Measurements from ENCODE around the gene TLR3.
"Not testable (repeated sequence)": the region's sequence is repeated elsewhere in the genome, so short reads cannot be mapped to it uniquely, and the experiment has no call there.

TLR3 gene

GRCh38 chr4:186032259-186032658, 36.7 kb upstream of the TLR3 start:
- peak; percentile 25 for TF ChIP-seq CTCF (IDR thresholded peaks at IDR 0.05; ENCODE audit: insufficient read depth, low read depth, low read length, missing control alignments)
- peak; percentile 24 for DNase-seq (ENCODE audit: low read depth)
- no peak overlapping the region for H3K4me3 ChIP-seq (ENCODE audit: low read length)

GRCh38 chr4:186033027-186033426, 35.9 kb upstream of the TLR3 start:
- TF ChIP-seq CTCF (IDR thresholded peaks at IDR 0.05; ENCODE audit: insufficient read depth, low read depth, low read length, missing control alignments) = no peak
- no peak overlapping the region for H3K4me3 ChIP-seq (ENCODE audit: low read length)
- DNase-seq (ENCODE audit: low read depth) = no peak

GRCh38 chr4:186034613-186035012, 34.3 kb upstream of the TLR3 start:
- DNase-seq (ENCODE audit: low read depth) = not testable (repeated sequence)

GRCh38 chr4:186036976-186037581, 31.9 kb upstream of the TLR3 start:
- no peak for DNase-seq (ENCODE audit: low read depth)
- no peak for TF ChIP-seq CTCF (IDR thresholded peaks at IDR 0.05; ENCODE audit: insufficient read depth, low read depth, low read length, missing control alignments)
- no peak overlapping the region for H3K4me3 ChIP-seq (ENCODE audit: low read length)

More at GRCh38 chr4:186034613-186035012, 34.3 kb upstream of the TLR3 start:
- not testable (repeated sequence) for H3K4me3 ChIP-seq (ENCODE audit: low read length)

GRCh38 chr4:186037692-186038658, 31.0 kb upstream of the TLR3 start:
- H3K4me3 ChIP-seq (ENCODE audit: low read length) = no peak overlapping the region
- TF ChIP-seq CTCF (IDR thresholded peaks at IDR 0.05; ENCODE audit: insufficient read depth, low read depth, low read length, missing control alignments) = peak; percentile 76
- DNase-seq (ENCODE audit: low read depth) = peak; percentile 87

- TF ChIP-seq CTCF (IDR thresholded peaks at IDR 0.05; ENCODE audit: insufficient read depth, low read depth, low read length, missing control alignments) = no peak
- peak; percentile 22 for DNase-seq (ENCODE audit: low read depth)
- no peak overlapping the region for H3K4me3 ChIP-seq (ENCODE audit: low read length)
These were observed 29.3 kb upstream of the TLR3 start for GRCh38 chr4:186039697-186040096.

- no peak for TF ChIP-seq CTCF (IDR thresholded peaks at IDR 0.05; ENCODE audit: insufficient read depth, low read depth, low read length, missing control alignments)
- no peak overlapping the region for H3K4me3 ChIP-seq (ENCODE audit: low read length)
- DNase-seq (ENCODE audit: low read depth) = no peak
These were observed 28.6 kb upstream of the TLR3 start for GRCh38 chr4:186040316-186040715.

- not testable (repeated sequence) for H3K4me3 ChIP-seq (ENCODE audit: low read length); DNase-seq (ENCODE audit: low read depth)
These were observed 21.5 kb upstream of the TLR3 start for GRCh38 chr4:186047501-186047900.

GRCh38 chr4:186050135-186050534, 18.8 kb upstream of the TLR3 start:
- H3K4me3 ChIP-seq (ENCODE audit: low read length); DNase-seq (ENCODE audit: low read depth): not testable (repeated sequence)
